ENCODE data around the gene OGFOD3. TPM values are rescaled to one million over a fixed set of nuclear protein-coding genes. Genes with fewer than 3 reads are reported as not detected.

The OGFOD3 gene
- total RNA-seq, 4 donors from 2014 or later = 25.8 to 72.1 (median 27.7) TPM

GRCh38 chr17:82444284-82444893, 26.0 kb upstream of the OGFOD3 start:
- H3K36me3 ChIP-seq = peaks cover 0 to 3% of the 10 kb centered on the region in 2 donors
- peaks cover under 1 to 16% of the 10 kb centered on the region in 2 donors for H3K4me1 ChIP-seq
- DNase-seq (no peak), ATAC-seq (no peak)
- no peak overlapping the region for H3K4me3 ChIP-seq
- no peaks in the 10 kb centered on the region for H3K27me3 ChIP-seq
- H3K27ac ChIP-seq = no peak overlapping the region
- TF ChIP-seq CTCF (IDR thresholded peaks at IDR 0.05 in 4 of 5, conservative IDR thresholded peaks at IDR 0.05 in 1 of 5) (no peak), POLR2A (IDR thresholded peaks at IDR 0.05) (no peak)
- intact Hi-C loops (cut with DNase I; ENCODE audit: low total_unique reads) (no loop called here), in situ Hi-C loops (cut with MboI; ENCODE audit: low sequenced_read_pairs in 4 of 4) (no loop called here)
- no peaks in the 10 kb centered on the region for H3K9me3 ChIP-seq

GRCh38 chr17:82443465-82444283, 25.3 kb upstream of the OGFOD3 start:
- no peak overlapping the region for H3K4me3 ChIP-seq
- ATAC-seq (no peak), DNase-seq (no peak)
- intact Hi-C loops (cut with DNase I; ENCODE audit: low total_unique reads) (no loop called here), in situ Hi-C loops (cut with MboI; ENCODE audit: low sequenced_read_pairs in 4 of 4) (no loop called here)
- H3K27me3 ChIP-seq = no peaks in the 10 kb centered on the region
- H3K9me3 ChIP-seq = no peaks in the 10 kb centered on the region
- H3K4me1 ChIP-seq = peaks cover 0 to 10% of the 10 kb centered on the region in 2 donors
- no peak overlapping the region for H3K27ac ChIP-seq
- H3K36me3 ChIP-seq = peaks cover 0 to 3% of the 10 kb centered on the region in 2 donors
- TF ChIP-seq POLR2A (IDR thresholded peaks at IDR 0.05) = no peak
- no peak for TF ChIP-seq CTCF (IDR thresholded peaks at IDR 0.05 in 4 of 5, conservative IDR thresholded peaks at IDR 0.05 in 1 of 5)

GRCh38 chr17:82442643-82443464, 24.5 kb upstream of the OGFOD3 start:
- H3K9me3 ChIP-seq = no peaks in the 10 kb centered on the region
- no peak overlapping the region for H3K27ac ChIP-seq
- in situ Hi-C loops (cut with MboI; ENCODE audit: low sequenced_read_pairs in 4 of 4) (no loop called here), intact Hi-C loops (cut with DNase I; ENCODE audit: low total_unique reads) (no loop called here)
- H3K27me3 ChIP-seq = no peaks in the 10 kb centered on the region
- no peak overlapping the region for H3K4me3 ChIP-seq
- ATAC-seq (no peak), DNase-seq (no peak)
- peaks cover 0 to 10% of the 10 kb centered on the region in 2 donors for H3K4me1 ChIP-seq
- TF ChIP-seq CTCF (IDR thresholded peaks at IDR 0.05 in 4 of 5, conservative IDR thresholded peaks at IDR 0.05 in 1 of 5) (no peak), POLR2A (IDR thresholded peaks at IDR 0.05) (no peak)
- peaks cover 0 to 3% of the 10 kb centered on the region in 2 donors for H3K36me3 ChIP-seq

- DNase-seq (no peak), ATAC-seq (no peak)
- Histone ChIP-seq H3K27me3 (no peaks in the 10 kb centered on the region), H3K36me3 (peaks cover 0 to 8% of the 10 kb centered on the region in 2 donors), H3K4me1 (peaks cover 0 to 10% of the 10 kb centered on the region in 2 donors), H3K27ac (no peak overlapping the region), H3K9me3 (no peaks in the 10 kb centered on the region), H3K4me3 (no peak overlapping the region)
- intact Hi-C loops (cut with DNase I; ENCODE audit: low total_unique reads) = no loop called here
- TF ChIP-seq CTCF (IDR thresholded peaks at IDR 0.05 in 4 of 5, conservative IDR thresholded peaks at IDR 0.05 in 1 of 5) (no peak), POLR2A (IDR thresholded peaks at IDR 0.05) (no peak)
- in situ Hi-C loops (cut with MboI; ENCODE audit: low sequenced_read_pairs in 4 of 4) = no loop called here
Observed at GRCh38 chr17:82441691-82442487, 23.5 kb upstream of the OGFOD3 start.

All from gastrocnemius medialis (tissue), 4 donors.